NCI-H1092 treated with DMSO at 0.1 percent for 48 hours (cell line): ENCODE results near the gene KIF26B.

Source experiments
- DNase-seq: peaks from one replicate; lab custom pipeline; 2025; lab: John Stamatoyannopoulos, UW

The KIF26B gene

DNA sequence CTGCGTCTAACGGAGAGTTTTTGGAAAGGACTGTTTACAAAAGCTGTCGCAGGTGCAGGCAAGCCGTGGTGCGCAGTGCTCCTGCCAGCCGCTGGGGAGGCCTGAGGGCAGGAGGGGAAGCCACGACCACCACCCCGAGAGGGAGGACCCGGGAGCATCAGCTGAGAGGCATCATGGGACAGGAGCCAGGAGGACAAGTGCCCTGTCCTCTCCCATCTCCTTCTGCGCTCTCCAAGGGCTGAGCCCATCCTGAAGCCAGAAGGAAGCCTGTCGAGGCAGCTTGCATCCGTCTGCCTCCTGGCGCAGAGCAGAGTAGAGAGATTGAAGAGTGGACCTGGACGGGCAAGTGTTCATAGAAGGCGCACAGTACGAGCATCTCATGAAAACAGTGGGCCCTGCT lies 310.9 kb downstream of the KIF26B start:
- DNase-seq, result peak; percentile 56

DNA sequence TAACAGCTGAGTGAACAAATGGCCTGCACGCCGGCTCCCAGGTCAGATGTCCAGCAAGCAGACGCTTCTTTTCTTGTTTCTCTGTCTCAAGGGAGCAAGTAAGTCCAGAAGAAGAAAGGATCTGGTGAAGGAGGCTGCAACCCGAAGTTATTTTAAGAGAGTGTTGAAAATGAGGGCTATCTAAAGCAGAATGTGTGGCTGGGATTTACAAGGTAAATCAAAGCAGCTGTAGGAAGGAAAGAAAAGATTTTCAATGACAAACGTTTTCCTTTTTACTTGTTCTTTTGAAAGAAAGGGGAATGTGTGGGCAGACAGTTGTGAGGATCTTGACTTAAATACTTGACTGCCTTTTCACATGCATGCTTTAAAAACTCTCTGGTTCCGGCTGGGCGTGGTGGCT lies 311.5 kb downstream of the KIF26B start:
- no peak for DNase-seq

DNA sequence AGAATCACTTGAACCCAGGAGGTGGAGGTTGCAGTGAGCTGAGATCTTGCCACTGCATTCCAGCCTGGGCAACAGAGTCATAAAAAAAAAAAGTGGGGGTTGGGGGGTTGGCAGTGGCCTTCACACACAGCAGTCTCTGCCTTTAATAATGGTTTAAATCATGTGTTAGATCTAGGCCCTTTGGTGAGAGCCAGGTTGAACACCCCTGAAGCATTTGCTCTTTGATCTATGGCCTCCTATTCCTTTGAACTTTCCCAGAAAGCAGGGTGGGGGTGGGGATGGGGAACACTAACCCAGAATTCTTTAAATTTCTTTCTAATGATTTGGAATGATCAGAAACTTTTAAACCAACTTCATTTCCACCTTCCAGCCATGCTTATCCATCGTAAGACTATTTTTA lies 313.0 kb downstream of the KIF26B start:
- no peak for DNase-seq

DNA sequence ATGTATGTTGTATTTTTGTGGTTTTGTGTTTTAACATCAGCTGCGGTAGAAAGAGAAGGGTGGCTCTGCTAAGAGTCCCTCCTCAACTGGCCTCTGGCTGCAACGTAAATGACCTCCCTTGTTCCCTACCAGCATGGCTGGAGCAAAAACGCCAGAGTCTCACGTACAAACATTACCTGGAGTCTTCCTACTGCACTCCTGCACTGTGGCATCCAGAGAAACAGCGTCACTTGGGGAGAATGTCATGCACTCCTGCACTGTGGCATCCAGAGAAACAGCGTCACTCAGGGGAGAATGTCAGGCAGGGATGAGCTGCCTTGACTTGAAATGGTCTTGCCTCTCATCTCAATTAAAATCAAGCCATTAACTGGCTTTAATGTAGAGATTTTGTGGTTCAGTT lies 314.2 kb downstream of the KIF26B start:
- no peak for DNase-seq

DNA sequence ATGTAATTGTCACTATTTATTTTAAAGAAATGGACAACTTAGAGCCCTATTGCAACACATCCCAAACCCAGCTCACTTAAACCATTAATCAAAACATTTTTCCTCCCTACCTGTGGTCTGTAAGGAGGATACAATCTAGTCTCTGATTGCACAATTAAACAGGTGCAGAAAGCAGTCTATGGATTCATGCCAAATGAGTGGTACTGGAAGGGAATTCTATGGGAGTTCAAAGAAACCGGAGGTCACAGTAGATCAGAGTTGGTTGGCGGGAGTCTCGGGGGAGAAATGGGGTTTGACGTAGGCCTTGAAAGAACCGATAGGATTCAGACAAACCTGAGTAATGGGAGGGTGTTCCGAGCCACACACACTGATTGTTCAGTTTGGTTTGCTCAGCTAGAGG lies 314.9 kb downstream of the KIF26B start:
- DNase-seq, result no peak

DNA sequence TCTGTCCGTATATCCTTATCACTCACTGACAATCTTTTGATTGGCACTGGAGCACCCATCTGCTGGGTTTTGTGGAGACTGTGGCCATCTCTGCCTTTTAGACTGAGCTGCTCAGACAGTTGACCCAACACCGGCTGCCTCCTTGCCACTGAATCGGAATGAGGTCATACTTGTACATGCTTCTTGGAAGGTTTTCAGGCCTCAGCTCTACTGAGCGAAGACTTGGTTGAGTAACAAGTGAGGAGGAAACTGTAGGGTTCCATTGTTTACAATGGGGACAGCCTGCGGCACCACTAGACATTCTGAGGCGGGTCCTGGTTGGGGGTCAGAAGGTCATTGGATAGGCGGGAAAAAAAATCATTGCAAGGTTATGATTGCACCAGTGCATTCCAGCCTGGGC lies 320.3 kb downstream of the KIF26B start:
- no peak for DNase-seq

DNA sequence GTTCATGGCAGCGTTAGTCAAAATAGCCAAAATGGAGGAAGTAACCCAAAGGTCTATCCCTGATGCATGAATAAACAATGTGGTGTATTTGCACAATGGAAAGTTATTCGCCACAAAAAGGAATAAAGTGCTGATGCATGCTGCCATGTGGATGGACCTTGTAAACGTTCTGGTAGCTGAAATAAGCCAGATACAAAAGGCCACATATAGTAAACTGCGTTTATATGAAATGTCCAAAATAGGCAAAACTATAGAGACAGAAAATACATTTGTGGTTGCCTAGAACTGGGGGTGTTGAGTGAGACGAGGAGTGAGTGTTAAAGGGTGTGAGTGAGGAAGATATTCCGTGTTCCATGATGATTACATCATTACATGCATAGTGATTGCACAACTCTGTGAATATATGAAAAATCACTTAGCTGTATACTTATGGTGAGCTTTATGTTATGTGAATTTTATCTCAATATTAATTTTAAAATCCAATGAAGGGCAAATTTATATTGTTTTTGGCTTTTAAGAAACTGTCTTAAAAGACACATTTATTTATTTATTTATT lies 321.3 kb downstream of the KIF26B start:
- no peak for DNase-seq

DNA sequence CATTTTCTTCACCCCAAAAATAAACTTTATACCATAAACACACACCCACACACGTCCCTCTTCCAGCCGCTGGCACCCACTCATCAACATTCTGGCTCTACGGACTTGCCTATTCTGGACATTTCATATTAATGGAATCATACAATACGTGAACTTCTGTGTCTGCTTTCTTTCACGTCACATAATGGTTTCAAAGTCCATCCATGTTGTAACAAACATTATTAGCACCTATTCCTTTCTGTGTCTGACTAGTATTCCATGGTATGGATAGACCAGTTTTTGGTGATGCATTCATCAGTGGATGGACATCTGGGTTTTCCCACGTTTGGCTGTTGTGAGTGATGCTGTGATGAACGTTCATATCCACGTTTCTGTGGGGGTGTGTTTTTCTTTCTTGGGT lies 323.2 kb downstream of the KIF26B start:
- DNase-seq, result no peak

DNA sequence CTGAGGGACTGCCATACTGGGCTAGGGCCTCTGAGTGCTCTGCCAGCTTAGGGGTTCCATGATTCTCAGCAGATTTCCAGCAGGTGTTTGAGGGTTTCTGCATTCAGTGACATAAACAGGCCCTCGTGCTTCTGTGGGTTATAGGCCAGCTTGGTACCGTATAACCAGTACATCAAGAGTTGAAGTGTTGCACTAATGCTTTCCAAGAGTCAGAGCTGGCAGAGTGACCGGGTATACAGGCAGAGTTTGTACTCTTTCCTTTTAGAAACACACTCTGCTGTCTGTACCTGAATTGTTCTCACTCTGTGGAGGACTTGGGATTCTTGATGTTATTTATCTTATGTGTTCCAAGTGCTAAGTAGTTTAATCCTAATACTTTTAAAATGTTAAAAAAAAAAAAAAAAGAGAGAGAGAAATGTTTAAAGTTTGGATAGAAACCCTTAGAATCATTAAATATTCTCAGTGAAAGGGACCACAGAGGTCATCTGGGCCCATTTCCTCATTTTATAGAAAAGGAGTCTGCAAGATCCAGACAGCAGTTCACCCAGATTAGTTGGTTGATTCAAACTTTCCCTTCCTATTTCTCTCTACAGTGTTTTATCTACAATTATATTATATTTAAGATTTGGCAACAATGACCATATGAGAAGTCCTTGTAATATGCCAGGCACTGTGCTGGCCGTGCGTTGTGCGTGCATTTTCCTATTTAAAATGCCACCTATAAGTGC lies 325.8 kb downstream of the KIF26B start:
- DNase-seq, result no peak

DNA sequence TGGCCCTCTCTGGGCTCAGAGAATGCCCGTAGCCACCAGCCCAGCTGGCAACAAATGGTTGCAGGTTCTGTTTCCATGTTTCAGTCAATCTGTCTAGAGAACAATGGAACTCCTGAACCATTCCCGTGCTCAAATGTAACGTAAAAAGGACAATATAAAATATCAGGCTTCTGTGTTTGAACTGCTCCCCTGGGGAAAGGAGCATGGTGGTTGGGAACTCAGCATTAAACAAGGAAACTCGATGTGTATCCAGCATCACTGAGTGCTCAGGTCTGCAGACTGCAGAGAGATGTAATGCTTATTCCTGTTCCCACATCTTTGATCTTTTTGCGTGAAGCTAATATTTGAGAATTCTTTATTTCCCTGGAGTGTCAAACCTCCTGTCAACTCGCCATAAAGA lies 326.5 kb downstream of the KIF26B start:
- peak; percentile 20 for DNase-seq

DNA sequence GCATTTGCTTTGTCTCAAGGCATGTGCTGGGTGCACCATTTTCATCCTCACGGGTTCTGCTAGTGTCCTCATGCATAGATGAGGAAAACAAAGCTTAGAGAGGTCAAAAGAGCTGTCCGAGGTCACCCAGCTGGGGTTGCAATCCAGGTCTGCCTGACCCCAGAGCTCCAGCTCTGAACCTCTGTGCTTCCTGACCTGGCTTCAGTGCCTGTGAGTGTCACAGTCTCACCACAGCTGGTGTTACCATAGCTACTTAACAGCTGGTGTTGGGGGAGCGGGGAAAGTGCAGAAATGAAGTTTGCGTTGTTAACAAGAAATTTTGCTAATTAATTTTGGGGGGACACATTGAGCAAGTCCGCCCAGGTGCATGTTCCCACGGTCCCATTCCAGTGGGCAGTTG lies 328.5 kb downstream of the KIF26B start:
- no peak for DNase-seq

DNA sequence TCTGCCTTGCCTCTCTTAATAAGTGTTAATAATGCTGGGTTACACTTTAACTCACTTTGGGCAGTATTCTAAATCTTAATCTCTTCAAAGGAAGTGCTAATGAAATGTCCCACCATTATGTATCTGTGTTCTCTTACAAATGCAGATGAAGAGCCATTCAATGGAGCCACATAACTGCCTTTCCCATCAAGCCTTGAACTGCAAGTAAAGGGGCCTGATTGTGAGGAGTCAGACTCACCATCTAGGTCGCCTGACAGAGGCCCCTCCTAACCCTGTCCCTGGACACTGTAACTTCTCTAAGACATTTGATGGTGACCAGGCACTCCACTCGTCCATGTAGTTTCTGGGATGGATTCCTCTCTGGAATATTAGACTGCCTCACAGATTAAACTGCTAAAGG lies 329.4 kb downstream of the KIF26B start:
- DNase-seq, result no peak

DNA sequence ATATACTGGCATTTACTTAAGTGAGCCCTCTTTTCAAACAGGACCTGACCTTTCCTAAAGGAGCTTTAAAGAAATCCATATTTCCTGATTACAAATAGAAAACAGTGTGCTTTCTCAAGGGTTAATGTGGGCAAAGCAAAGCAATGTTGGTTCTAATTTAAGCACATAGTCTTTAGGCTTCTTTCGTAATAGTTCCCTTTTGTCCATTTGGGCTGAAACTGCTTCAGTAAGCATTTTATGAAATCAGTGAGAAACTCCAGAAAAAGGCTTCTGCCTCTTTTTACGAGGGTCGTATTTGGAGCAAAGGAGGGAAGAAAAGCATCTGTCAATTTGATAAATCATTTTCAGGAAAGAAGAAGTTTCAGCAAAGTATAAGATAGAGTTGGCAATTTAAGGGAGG lies 331.2 kb downstream of the KIF26B start:
- no peak for DNase-seq

DNA sequence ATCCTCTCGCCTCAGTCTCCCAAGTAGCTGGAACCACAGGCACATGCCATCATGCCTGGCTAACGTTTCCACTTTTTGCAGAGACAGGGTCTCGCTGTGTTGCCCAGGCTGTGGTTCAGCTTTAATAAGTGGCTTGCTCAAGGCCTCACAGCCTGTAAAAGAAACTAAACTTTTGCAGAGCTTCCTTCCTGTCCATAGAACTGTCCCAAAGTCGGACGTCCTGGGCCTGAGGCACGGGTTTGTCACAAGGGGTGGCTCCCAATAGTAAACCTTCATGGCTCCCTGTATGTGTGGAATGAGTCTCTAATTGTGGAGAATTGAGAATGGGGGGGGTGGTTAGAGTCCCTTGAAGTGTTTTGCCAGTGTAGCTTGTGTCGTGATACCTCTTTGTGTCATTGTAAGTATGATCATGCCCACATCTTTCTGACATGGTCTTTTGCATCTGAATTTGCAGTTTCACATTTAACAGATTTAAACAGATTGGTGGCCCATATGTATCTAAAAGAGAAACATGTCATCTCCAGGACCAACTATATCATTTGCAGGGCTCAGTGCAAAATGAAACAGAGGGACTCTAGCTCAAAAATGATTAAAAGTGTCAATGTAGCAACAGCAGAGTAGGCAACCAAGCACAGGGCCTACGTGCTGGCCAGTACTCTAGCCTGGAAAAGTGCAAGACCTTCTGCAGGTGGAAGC lies 332.1 kb downstream of the KIF26B start:
- no peak for DNase-seq

DNA sequence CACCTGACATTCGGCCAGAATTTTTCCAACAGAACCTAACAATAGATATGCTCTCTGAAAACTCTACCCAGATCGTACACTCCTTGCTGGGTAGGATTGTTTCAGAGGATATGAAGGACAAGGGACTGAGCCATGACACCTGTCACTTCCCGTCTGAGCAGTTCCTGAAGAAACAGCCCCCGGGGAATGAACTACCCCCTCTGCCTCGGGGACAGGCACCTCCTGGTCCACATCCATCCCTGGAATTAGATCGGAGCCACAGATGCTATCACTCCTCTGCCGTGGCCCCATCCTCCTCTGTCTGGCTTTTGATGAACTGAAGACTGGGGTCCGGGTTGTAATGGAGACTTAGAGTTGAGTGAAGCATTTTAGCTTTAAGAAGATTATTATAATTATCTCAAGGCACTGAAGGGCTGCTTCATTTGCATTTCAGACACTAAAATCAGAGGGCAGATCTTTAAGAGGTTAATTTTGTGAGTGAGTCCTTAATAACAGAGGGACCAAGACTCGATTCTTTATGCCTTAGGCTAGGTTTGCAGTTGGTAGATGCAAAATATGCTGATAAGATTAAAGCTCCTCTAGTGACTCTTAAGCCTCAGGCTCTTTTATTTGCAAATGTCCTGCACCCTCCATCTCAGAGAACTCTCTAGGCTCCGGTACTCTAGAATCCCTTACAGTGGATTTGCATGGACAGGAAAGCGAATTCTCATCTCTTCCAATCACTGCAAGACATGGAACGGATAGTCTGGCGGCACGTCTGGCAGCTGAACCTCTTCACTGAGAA lies 333.8 kb downstream of the KIF26B start:
- no peak for DNase-seq

DNA sequence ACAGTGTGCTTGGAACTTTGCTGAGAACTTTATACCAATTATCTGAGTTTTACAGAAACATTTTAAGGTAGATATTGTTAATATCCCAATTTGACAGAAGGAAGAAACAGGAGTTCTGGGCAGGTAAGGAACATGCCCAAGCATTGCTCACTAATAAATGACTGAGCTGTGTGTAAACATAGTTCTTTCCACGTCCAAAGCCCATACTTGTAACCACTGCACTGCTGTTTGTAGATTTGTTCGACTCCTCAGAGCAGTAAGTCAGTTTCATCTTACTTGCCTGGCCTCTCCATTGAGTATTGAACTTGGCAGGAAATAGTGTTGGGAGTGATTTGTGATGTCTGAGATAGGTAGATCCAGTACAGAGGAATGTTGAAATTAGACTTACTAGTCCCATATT lies 335.1 kb downstream of the KIF26B start:
- no peak for DNase-seq

DNA sequence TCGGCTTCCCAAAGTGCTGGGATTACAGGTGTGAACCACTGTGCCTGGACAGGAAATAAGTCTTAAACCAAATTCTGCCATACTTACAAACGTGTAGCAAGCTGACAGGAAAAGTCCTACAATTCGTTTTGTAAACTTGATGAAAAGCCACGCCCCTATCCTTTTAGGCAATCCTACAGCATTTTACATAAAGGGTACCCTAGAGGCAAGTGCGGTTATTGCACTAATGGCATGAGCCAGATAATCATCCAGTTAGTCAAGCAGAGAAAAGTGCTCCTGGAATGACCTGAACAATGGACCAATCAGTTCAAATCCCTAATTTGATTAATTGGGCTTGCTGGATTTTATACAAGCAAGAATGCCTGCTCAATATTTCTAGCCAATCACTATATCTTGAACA lies 338.2 kb downstream of the KIF26B start:
- no peak for DNase-seq

DNA sequence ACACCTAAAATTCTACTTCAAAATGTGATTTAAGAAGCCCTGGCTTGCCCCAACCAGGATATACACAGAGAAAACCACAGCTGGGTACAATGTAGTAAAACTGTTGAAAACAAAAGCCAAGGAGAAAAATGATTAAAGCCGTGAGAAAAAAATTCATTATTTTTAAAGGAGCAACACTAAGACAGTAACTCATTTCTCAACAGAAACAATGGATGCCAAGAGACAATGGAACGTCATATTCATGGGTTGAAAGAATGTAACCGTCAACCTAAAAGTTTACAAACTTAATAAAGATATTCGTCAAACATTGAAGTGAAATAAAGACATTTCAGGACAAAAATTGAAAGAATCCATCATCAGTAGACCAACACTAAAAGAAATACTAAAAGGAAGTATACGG lies 340.9 kb downstream of the KIF26B start:
- DNase-seq, result no peak

DNA sequence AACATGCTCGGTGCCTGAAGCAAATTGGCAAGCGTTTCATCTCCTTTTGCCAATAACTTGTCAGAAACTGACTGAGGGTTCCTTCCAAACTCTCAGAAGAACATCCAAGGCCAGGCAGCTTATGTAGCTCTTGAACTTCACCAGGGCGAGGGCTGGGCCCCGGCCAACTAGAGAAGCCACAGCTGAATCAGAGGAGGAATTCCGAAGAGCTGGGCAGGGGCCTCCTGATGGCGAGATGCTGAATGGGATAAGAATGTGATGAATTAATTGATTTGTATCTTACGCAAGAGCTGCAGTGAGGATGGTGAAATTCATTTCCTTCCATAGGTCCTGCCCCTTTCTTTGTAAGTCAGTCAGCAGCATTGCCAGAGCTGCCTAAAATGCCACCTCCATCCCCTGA lies 345.8 kb downstream of the KIF26B start:
- no peak for DNase-seq

DNA sequence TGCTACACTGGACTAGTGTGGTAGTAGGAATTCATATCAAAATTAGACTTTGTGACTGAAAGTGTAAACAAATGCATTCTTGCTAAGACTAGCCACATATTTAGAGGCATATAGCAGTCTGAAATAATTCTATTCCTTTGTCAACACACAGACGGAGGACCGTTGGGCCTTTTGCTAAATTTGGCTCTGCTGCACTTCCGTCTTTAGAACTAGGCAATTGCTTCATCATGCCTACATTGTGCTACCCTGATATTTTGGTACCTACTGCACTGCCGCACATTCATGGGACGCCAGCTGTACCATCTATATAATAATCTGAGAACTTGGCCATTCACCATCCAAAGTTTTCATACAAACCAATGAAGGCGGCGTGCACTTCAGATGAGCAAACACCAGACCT lies 346.8 kb downstream of the KIF26B start:
- DNase-seq, result no peak

DNA sequence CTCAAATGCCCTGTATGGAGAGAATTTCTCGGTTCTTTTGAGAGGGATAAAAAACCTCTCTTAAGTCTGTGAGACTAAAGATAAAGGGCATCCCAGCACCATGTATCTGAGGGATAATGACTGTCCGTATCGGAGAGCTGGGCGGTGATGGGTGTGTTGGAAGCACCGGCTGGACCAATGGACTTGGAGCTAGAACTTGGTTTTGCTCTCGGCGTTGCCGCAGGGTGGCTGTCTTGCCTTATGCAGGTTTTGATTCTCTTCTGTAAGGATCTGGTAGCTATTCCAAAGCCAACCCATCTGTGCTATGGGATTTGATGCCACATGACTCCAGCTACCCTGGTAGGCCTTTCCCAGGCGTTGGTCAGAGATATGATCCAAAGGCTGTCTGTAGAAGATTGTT lies 348.8 kb downstream of the KIF26B start:
- no peak for DNase-seq

DNA sequence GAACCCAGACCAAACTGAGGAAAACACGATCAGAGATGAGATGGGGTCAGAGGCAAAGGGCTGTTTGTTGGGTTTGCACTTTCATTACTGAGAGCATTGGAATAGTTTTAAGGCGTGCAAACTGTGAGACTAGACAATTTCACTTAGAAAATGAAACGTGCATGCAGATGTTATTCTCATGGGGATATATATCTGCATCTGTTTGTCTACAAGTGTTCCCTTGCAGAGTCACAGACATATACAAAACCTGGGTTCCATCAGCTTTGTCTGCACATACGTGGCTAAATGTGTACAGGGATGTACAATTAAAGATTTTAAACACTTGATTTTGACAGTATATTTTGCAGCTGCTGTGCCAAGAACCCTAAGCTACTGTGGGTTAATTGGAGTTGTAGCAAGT lies 355.4 kb downstream of the KIF26B start:
- DNase-seq, result no peak
